ENCODE data around the gene DYSF.

DNA sequence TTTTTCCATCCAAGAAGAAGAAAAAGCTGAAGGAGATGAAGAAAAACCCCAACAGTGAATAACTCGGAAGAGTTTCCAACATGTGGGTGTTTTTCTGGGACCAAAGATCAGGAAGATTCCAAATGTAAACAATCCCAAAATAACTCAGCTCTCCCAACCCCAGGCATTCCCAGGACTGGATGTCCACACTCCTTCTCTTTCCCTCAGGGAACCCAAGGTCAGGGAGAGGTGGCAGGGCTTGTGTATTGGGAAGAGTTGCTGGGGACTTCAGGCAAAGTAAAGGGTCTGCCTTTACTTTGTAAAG is 268.0 kb downstream of the DYSF start:
- TF ChIP-seq POLR2AphosphoS5 (IDR thresholded peaks at IDR 0.05; ENCODE audit: low read depth, low read length): no peak
- TF ChIP-seq TAF1 (IDR thresholded peaks at IDR 0.05; ENCODE audit: borderline replicate concordance, low read depth, low read length): no peak
